ENCODE results near the gene PRR29. TPM values are rescaled to one million over a fixed set of nuclear protein-coding genes. Genes with fewer than 3 reads are reported as not detected.

Gene PRR29
- total RNA-seq, 4 donors from 2014 or later = 0.13 TPM; not detected in 3

- Histone ChIP-seq H3K27me3 (no peaks in the 10 kb centered on the region), H3K4me1 (peaks cover 63 to 82% of the 10 kb centered on the region in 2 donors), H3K36me3 (peaks cover 0 to 13% of the 10 kb centered on the region in 2 donors), H3K27ac (peak overlapping the region; percentile 96 to 100 (median 99)), H3K4me3 (peak overlapping the region in 1 of 4 donors; percentile 8), H3K9me3 (no peaks in the 10 kb centered on the region)
- in situ Hi-C loops (cut with MboI; ENCODE audit: low sequenced_read_pairs in 4 of 4) = no loop called here
- DNase-seq (peak; percentile 68 to 84), ATAC-seq (peak; percentile 72 to 79)
- TF ChIP-seq CTCF (IDR thresholded peaks at IDR 0.05 in 4 of 5, conservative IDR thresholded peaks at IDR 0.05 in 1 of 5) (no peak), POLR2A (IDR thresholded peaks at IDR 0.05) (peak; percentile 18 to 26)
- intact Hi-C loops (cut with DNase I; ENCODE audit: low total_unique reads) = loop anchor here (1.0 kb wide), 1 partner anchor 33 kb away; no protein-coding TSS in a partner anchor
Observed at GRCh38 chr17:63954402-63955063, 43.6 kb upstream of the PRR29 start.

- H3K36me3 ChIP-seq = peaks cover 0 to 13% of the 10 kb centered on the region in 2 donors
- no peak overlapping the region for H3K4me3 ChIP-seq
- TF ChIP-seq POLR2A (IDR thresholded peaks at IDR 0.05) (no peak), CTCF (IDR thresholded peaks at IDR 0.05 in 4 of 5, conservative IDR thresholded peaks at IDR 0.05 in 1 of 5) (peak in 4 of 5 experiments; percentile 12 to 47 (median 34))
- H3K9me3 ChIP-seq = no peaks in the 10 kb centered on the region
- peaks cover 62 to 81% of the 10 kb centered on the region in 2 donors for H3K4me1 ChIP-seq
- in situ Hi-C loops (cut with MboI; ENCODE audit: low sequenced_read_pairs in 4 of 4) = no loop called here
- H3K27ac ChIP-seq = peak overlapping the region; percentile 96 to 100 (median 99)
- intact Hi-C loops (cut with DNase I; ENCODE audit: low total_unique reads) = no loop called here
- peak in 1 of 2 donors; percentile 69 for DNase-seq
- no peaks in the 10 kb centered on the region for H3K27me3 ChIP-seq
- no peak for ATAC-seq
Observed at GRCh38 chr17:63955232-63955631, 42.9 kb upstream of the PRR29 start.

- intact Hi-C loops (cut with DNase I; ENCODE audit: low total_unique reads) = no loop called here
- no peak for ATAC-seq
Observed at GRCh38 chr17:63955791-63956190, 42.4 kb upstream of the PRR29 start.

GRCh38 chr17:63956296-63956920, 41.7 kb upstream of the PRR29 start:
- no peaks in the 10 kb centered on the region for H3K27me3 ChIP-seq
- H3K36me3 ChIP-seq = peaks cover 0 to 13% of the 10 kb centered on the region in 2 donors
- TF ChIP-seq POLR2A (IDR thresholded peaks at IDR 0.05) = no peak
- no peak for TF ChIP-seq CTCF (IDR thresholded peaks at IDR 0.05 in 4 of 5, conservative IDR thresholded peaks at IDR 0.05 in 1 of 5)
- intact Hi-C loops (cut with DNase I; ENCODE audit: low total_unique reads) (no loop called here), in situ Hi-C loops (cut with MboI; ENCODE audit: low sequenced_read_pairs in 4 of 4) (no loop called here)
- peaks cover 66 to 78% of the 10 kb centered on the region in 2 donors for H3K4me1 ChIP-seq
- no peak overlapping the region for H3K4me3 ChIP-seq
- ATAC-seq (no peak), DNase-seq (no peak)
- no peaks in the 10 kb centered on the region for H3K9me3 ChIP-seq
- H3K27ac ChIP-seq = peak overlapping the region; percentile 96 to 100 (median 99)

More at GRCh38 chr17:63955791-63956190, 42.4 kb upstream of the PRR29 start:
- Histone ChIP-seq H3K4me3 (no peak overlapping the region), H3K27me3 (no peaks in the 10 kb centered on the region), H3K36me3 (peaks cover 0 to 13% of the 10 kb centered on the region in 2 donors), H3K27ac (peak overlapping the region; percentile 96 to 100 (median 99)), H3K4me1 (peaks cover 62 to 80% of the 10 kb centered on the region in 2 donors), H3K9me3 (no peaks in the 10 kb centered on the region)
- in situ Hi-C loops (cut with MboI; ENCODE audit: low sequenced_read_pairs in 4 of 4) = no loop called here
- TF ChIP-seq CTCF (IDR thresholded peaks at IDR 0.05 in 4 of 5, conservative IDR thresholded peaks at IDR 0.05 in 1 of 5) = no peak
- TF ChIP-seq POLR2A (IDR thresholded peaks at IDR 0.05) = no peak
- DNase-seq = no peak
